ENCODE data around the gene LCN10. TPM values are rescaled to one million over a fixed set of nuclear protein-coding genes. Genes with fewer than 3 reads are reported as not detected.

The LCN10 gene
- total and polyA plus RNA-seq, 2 of the 13 experiments (the other 11 are each of a cell fraction or from before 2014, with no cell fraction given) = 0.53 to 0.61 TPM

DNA sequence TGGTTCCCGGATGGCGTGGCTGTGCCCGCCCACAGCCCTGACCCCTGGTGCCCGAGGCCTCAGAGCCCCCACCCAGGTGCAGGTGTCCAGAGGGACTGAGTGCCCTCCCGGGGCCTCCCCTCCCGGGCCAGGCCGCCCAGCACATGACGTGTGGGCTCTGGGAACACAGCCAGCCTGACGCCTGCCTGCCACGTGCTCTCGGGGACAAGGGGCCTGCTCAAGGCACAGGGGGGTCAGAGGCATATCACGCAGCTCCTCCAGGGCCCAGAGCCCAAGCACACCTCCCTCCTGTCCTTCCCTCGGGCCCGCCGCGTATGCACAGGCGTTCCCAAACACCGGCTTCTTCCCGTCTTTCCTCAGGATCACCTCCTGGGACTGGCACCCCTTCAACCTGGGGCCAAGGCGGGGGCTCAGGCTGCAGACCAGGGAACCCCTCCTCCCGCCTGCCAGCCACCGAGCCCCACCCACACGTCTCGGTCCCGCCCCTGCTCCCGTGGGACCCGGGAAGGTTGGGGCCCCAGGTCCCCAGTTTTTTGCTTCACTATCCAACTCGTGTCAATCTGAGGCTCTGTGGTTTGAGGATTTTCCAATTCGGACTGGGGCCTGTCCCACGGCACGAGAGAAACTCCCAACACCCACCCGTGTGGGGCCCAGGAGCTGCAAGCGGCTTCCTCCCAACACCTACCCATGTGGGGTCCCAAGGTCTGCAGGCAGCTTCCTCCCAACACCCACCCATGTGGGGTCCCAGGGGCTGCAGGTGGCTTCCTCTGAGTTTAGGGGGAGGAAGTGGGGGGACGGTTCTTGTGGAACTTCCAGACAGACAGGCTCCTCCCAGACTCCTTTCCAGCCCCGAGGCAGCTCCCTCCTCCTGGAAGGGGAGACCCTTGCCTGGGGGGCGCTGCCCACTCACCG is 1.5 kb downstream of the LCN10 start (continued):
- TF ChIP-seq, protein P1, sequence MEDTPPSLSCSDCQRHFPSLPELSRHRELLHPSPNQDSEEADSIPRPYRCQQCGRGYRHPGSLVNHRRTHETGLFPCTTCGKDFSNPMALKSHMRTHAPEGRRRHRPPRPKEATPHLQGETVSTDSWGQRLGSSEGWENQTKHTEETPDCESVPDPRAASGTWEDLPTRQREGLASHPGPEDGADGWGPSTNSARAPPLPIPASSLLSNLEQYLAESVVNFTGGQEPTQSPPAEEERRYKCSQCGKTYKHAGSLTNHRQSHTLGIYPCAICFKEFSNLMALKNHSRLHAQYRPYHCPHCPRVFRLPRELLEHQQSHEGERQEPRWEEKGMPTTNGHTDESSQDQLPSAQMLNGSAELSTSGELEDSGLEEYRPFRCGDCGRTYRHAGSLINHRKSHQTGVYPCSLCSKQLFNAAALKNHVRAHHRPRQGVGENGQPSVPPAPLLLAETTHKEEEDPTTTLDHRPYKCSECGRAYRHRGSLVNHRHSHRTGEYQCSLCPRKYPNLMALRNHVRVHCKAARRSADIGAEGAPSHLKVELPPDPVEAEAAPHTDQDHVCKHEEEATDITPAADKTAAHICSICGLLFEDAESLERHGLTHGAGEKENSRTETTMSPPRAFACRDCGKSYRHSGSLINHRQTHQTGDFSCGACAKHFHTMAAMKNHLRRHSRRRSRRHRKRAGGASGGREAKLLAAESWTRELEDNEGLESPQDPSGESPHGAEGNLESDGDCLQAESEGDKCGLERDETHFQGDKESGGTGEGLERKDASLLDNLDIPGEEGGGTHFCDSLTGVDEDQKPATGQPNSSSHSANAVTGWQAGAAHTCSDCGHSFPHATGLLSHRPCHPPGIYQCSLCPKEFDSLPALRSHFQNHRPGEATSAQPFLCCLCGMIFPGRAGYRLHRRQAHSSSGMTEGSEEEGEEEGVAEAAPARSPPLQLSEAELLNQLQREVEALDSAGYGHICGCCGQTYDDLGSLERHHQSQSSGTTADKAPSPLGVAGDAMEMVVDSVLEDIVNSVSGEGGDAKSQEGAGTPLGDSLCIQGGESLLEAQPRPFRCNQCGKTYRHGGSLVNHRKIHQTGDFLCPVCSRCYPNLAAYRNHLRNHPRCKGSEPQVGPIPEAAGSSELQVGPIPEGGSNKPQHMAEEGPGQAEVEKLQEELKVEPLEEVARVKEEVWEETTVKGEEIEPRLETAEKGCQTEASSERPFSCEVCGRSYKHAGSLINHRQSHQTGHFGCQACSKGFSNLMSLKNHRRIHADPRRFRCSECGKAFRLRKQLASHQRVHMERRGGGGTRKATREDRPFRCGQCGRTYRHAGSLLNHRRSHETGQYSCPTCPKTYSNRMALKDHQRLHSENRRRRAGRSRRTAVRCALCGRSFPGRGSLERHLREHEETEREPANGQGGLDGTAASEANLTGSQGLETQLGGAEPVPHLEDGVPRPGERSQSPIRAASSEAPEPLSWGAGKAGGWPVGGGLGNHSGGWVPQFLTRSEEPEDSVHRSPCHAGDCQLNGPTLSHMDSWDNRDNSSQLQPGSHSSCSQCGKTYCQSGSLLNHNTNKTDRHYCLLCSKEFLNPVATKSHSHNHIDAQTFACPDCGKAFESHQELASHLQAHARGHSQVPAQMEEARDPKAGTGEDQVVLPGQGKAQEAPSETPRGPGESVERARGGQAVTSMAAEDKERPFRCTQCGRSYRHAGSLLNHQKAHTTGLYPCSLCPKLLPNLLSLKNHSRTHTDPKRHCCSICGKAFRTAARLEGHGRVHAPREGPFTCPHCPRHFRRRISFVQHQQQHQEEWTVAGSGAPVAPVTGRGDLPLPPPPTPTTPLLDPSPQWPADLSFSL (CRISPR knock-in tag; IDR thresholded peaks at IDR 0.05) = no peak
- TF ChIP-seq HNF4G (IDR thresholded peaks at IDR 0.05; ENCODE audit: borderline replicate concordance, low read depth, low read length) (no peak), HNF4G (CRISPR knock-in tag; IDR thresholded peaks at IDR 0.05; ENCODE audit: borderline replicate concordance, low read depth) (0 out of 2 replicates have a peak, but pooled peaks have one; percentile 41), ELF4 (CRISPR knock-in tag; IDR thresholded peaks at IDR 0.05; ENCODE audit: borderline replicate concordance) (no peak), FIP1L1 (IDR thresholded peaks at IDR 0.05; ENCODE audit: borderline replicate concordance, insufficient read depth, low read depth, low read length) (no peak), HMGA1 (CRISPR knock-in tag; conservative IDR thresholded peaks at IDR 0.05) (no peak), FOXM1 (CRISPR knock-in tag; IDR thresholded peaks at IDR 0.05) (no peak), HOXA5 (CRISPR knock-in tag; IDR thresholded peaks at IDR 0.05) (peak; percentile 69; the same call in 1 of the 2 replicates), NRL (CRISPR knock-in tag; IDR thresholded peaks at IDR 0.05; ENCODE audit: borderline replicate concordance) (0 out of 2 replicates have a peak, but pooled peaks have one; percentile 28), SCMH1 (CRISPR knock-in tag; IDR thresholded peaks at IDR 0.05; ENCODE audit: borderline replicate concordance) (no peak)
- TF ChIP-seq, protein P2, sequence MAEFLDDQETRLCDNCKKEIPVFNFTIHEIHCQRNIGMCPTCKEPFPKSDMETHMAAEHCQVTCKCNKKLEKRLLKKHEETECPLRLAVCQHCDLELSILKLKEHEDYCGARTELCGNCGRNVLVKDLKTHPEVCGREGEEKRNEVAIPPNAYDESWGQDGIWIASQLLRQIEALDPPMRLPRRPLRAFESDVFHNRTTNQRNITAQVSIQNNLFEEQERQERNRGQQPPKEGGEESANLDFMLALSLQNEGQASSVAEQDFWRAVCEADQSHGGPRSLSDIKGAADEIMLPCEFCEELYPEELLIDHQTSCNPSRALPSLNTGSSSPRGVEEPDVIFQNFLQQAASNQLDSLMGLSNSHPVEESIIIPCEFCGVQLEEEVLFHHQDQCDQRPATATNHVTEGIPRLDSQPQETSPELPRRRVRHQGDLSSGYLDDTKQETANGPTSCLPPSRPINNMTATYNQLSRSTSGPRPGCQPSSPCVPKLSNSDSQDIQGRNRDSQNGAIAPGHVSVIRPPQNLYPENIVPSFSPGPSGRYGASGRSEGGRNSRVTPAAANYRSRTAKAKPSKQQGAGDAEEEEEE (CRISPR knock-in tag; IDR thresholded peaks at IDR 0.05; ENCODE audit: borderline replicate concordance) = no peak
- TF ChIP-seq, protein P3, sequence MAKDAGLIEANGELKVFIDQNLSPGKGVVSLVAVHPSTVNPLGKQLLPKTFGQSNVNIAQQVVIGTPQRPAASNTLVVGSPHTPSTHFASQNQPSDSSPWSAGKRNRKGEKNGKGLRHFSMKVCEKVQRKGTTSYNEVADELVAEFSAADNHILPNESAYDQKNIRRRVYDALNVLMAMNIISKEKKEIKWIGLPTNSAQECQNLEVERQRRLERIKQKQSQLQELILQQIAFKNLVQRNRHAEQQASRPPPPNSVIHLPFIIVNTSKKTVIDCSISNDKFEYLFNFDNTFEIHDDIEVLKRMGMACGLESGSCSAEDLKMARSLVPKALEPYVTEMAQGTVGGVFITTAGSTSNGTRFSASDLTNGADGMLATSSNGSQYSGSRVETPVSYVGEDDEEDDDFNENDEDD (CRISPR knock-in tag; IDR thresholded peaks at IDR 0.05; ENCODE audit: borderline replicate concordance) = peak; percentile 69; the same call in 1 of the 2 replicates
- TF ChIP-seq, protein P4, sequence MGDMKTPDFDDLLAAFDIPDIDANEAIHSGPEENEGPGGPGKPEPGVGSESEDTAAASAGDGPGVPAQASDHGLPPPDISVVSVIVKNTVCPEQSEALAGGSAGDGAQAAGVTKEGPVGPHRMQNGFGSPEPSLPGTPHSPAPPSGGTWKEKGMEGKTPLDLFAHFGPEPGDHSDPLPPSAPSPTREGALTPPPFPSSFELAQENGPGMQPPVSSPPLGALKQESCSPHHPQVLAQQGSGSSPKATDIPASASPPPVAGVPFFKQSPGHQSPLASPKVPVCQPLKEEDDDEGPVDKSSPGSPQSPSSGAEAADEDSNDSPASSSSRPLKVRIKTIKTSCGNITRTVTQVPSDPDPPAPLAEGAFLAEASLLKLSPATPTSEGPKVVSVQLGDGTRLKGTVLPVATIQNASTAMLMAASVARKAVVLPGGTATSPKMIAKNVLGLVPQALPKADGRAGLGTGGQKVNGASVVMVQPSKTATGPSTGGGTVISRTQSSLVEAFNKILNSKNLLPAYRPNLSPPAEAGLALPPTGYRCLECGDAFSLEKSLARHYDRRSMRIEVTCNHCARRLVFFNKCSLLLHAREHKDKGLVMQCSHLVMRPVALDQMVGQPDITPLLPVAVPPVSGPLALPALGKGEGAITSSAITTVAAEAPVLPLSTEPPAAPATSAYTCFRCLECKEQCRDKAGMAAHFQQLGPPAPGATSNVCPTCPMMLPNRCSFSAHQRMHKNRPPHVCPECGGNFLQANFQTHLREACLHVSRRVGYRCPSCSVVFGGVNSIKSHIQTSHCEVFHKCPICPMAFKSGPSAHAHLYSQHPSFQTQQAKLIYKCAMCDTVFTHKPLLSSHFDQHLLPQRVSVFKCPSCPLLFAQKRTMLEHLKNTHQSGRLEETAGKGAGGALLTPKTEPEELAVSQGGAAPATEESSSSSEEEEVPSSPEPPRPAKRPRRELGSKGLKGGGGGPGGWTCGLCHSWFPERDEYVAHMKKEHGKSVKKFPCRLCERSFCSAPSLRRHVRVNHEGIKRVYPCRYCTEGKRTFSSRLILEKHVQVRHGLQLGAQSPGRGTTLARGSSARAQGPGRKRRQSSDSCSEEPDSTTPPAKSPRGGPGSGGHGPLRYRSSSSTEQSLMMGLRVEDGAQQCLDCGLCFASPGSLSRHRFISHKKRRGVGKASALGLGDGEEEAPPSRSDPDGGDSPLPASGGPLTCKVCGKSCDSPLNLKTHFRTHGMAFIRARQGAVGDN (CRISPR knock-in tag; IDR thresholded peaks at IDR 0.05) = peak; percentile 96
